GM21825 (cell line): ENCODE data around the gene RRAGC.
"Not testable (repeated sequence)": the region's sequence is repeated elsewhere in the genome, so short reads cannot be mapped to it uniquely, and the experiment has no call there.

ENCODE experiments used
- ATAC-seq: cut with Tn5 transposase; IDR thresholded peaks from one replicate; pipeline ENCODE4 v1.9.1; 2021; ENCODE audit warnings: mild to moderate bottlenecking, moderate library complexity; ENCODE audit not compliant: unreplicated experiment

RRAGC gene

DNA sequence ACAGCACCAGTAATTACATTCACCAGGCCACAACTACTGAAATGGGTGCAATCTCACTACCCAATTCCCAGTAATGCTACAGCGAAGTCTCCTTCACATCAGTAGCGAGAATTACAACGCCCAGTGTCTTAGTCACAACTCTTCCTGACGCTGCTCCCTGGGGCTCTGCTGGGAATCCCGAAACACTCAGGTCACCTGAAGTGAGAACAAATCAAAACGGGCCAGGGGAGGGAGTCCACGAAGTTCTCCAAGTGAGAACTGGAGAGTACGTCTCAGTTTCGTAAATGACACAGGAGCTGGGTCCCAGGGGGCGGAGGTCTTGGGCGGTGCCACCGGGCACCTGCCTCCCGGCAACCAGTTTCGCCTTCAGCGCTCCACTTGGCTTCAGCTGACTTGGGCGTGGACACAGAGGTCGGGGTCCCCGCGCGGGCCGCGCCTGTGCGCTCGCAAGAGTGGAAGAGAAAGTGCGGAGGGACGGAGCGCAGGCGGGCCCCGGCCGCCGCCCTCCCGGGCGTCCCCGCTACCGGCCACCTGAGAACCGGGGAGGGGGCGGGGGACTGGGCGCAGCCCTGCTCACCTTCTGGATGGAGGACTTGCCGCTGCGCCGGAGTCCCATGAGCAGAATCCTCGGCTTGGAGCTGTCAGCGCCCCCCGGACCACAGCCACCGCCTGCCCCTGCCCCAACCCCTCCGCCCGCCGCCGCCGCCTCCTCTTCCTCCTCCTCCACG lies 575 bp downstream of the RRAGC start:
- peak; percentile 33 for ATAC-seq

DNA sequence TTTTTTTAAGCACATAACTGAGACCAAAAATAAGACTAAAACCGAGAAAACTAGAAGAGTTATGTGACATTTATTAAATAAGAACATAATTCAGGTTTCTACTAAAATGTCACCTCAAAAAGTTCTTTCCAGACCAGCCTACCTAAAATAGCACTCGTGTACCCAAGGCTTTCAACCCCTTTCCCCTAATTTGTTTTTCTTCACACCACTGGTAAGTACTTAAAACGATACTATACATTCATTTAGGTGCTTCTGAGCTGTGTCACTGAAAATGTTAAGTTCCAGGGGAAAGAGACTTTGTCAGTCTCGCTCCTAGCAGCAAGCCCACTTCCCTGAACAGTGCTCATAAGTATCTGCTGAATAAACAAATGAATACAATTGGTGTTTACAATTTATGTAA lies 6.8 kb downstream of the RRAGC start:
- no peak for ATAC-seq

DNA sequence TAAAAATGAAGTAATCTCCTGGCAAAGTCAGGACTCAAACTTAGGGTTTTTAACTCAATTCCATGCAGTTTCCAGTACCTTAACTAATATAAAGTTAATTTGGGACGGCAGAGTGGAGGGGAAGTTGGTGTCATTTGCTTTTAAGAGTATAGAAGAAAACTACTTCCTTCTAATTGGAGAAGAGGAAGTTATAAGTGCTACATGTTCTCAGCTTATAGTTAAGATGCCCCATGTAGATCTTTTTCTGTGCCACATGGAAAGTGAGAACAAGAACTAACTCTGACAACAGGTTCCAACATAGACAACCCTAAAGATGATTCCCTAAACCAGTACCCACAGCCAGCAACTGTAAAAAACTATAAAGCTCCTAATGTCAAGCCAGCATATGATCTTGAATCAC lies 11.5 kb downstream of the RRAGC start:
- ATAC-seq, result no peak

DNA sequence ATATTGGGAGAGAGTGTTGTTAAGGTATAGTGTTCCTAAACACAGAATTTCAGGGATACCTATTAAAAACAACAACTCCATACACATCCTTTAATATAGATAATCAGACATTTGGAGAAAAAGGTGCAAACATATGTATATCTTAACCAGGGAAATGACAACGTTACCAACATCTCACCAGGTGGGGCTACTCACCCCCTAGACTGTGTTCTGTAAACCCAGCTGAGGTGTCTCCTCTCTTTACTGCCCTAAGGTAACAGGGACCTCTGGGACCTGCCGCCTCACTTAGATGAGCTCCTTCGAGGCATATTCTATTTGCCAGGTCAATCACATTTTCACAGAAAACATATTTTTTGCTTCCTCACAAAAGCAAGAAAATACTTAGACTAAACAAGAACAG lies 13.4 kb downstream of the RRAGC start:
- no peak for ATAC-seq

DNA sequence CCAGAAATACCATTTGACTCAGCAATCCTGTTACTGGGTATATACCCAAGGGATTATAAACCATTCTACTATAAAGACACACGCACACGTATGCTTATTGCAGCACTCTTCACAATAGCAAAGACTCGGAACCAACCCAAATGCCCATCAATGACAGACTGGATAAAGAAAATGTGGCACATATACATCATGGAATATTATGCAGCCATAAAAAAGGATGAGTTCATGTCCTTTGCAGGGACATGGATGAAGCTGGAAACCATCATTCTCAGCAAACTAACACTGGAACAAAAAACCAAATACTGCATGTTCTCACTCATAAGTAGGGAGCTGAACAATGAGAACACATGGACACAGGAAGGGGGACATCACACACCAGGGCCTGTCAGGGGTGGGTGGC lies 14.5 kb downstream of the RRAGC start:
- ATAC-seq, result not testable (repeated sequence)

DNA sequence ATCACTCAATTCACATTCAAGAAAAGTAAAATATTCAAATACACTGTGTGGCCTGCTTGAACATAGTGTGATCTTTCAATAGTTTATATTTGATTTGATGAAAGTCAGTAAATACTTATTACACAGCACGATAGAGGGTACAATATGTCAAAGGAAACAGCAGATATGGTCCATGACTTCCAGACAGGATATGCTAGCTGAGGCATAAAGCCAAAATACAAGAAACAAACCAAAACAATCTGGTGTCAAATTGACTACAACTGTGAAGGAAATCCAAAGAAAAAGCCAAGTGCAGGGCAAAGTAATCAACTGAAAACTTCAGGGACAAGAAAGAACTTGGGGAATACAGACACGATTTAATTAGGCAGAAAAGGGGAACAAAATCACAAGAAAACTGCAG lies 19.3 kb downstream of the RRAGC start:
- no peak for ATAC-seq

DNA sequence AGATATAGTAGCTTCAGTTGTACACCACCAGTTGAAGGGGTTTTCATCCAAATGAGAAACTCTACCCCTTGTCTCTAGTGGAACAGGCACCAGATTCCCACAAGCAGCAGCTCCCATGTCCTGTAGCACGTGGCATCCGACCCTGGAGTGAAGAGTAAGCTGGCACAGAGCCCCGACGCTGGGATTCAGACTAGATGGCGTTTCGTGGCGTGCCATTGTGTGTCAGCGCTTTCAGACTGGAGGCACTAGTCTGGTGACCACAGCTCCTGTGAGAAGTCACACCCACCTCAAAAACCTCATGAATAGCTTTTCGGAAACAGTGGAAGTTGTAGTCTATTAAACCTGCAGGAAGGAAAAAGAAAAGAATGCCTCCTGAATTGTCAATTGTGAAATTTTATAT lies 20.2 kb downstream of the RRAGC start:
- no peak for ATAC-seq

DNA sequence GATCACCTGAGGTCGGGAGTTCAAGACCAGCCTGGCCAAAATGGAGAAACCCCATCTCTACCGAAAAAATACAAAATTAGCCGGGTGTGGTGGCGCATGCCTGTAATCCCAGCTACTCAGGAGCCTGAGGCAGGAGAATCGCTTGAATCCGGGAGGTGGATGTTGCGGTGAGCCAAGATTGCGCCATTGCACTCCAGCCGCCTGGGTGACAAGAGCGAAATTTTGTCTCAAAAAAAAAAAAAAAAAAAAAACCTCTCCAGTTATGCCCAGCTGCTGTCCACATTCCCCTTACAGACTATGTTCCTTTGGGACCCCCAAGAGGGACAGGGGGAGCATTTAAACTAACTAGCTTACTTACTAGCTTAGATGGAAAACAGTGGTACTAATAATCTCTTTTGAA lies 23.3 kb downstream of the RRAGC start:
- ATAC-seq, result not testable (repeated sequence)

DNA sequence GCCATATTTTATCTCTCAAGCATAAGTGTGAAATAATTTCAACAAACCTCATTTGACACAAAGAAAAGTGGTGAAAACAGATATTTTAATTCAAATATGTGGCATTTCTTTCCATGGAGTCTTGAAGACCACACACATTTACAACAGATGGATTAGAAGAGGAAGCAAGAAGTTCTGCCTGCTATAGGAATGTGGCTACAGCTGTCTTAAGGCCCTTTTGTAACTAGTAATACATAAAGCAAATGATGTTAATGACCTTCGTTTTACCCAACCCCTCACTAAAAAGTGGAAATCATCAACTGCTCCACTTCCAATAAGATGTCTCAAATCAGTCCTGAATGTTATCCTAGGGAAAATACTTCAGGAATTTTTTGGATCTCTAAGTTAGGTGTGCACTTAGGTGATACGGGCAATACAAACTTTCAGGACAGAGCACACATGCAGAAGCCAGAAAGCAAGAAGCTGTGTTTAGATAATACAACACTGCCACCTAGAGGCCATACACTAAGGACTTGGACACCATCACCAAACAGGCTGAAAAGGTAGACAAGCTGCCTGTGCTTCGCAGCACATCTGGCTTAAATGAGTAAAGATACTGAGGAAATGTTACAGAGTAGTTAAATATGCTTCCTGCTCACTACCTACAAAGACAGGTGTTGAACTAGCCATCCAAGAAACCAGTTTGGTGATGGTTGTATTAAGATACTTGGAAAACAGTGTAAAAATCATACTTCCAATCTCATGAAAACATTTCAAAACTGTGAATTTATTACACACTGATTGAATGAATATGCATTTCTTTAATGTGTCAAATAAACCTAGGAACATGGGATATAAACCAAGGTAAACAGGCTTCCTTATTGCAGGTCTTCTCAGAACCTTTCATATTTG lies 24.4 kb downstream of the RRAGC start:
- peak; percentile 67 for ATAC-seq

DNA sequence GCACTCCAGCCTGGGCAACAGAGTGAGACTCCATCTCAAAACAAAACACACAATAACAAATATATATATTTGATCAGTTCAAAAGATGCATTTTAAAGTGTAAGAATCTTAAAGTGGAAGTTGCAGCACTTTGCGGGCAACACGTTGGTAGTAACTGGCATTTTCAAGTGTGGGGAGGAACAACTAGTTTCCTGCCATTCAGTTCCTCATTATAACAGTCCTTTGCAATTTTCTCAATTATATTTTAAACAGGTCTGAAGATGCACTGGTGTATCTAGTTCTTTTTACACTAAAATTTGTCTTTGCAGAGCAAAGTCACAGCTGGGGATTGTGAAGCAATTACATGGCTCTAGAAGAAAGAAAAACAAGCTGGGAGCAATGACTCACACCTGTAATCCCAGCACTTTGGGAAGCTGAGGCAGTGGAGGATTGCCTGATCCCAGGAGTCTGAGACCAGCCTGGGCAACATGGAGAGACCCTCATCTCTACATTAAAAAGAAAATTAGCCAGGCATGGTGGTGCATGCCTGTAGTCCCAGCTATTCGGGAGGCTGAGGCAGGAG lies 25.3 kb downstream of the RRAGC start:
- no peak for ATAC-seq

DNA sequence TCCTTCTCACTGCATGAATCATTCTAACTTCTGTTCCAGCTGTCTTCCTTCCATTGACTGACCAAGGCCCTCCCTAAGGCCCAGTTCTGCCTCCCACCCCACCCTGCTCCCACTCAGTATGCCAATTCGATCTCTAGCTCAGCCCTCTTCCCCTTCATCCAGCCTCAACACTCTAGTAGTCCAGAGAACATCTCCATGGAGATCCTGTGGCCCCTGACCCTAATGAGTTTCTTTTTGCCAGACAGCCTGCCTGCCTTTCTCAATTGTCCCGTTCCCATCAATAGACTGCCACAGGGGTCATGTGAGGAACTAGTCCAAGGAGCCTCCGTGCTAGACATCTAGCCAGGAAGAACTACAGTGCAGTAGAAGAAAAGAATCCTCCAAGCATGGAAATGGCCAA lies 26.4 kb downstream of the RRAGC start:
- ATAC-seq, result no peak

DNA sequence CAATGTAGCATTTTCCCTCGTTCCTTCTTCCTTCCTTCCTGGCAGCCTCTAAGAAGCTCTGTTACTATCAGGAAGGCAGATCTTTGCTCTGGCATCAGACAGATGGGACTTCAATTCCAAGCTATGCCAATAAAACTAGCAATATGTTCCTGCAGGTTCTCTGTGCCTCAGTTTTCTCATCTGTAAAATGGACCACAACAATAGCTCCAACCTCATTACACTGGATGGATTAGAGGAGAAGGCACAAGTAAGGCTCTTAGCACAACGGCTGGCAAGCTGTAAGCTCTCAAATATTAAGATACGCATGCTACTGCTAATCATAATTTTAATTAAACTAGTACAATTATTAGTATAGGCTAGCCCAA lies 27.2 kb downstream of the RRAGC start:
- no peak for ATAC-seq

DNA sequence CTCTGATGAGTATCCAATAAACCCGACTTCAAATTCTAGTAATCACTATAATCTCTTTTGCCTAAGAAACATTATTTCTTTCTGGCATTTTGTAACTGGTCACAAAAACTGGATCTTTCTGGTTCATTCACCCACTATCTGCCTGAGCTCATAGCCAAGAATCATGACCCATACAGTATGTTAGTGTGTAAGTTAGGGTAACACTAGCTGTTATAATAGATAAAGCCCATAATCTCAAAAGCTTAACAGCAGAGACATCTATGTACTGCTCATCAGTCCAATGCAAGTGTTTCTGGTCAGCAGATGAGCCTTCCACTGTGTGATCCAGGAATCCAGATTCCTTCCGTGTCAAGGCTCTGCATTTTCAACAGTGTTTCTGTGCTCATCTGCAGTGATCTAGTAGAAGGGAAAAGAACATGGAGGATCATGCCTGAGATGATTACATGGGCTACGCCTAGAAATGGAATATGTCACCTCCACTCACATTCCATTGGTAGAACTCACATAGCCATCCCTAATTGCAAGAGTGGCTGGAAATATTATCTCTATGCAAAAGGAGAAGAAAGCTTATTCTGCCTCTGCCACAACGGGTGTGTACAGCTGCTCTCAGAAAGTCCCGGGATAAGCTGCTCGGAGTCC lies 27.7 kb downstream of the RRAGC start:
- no peak for ATAC-seq

DNA sequence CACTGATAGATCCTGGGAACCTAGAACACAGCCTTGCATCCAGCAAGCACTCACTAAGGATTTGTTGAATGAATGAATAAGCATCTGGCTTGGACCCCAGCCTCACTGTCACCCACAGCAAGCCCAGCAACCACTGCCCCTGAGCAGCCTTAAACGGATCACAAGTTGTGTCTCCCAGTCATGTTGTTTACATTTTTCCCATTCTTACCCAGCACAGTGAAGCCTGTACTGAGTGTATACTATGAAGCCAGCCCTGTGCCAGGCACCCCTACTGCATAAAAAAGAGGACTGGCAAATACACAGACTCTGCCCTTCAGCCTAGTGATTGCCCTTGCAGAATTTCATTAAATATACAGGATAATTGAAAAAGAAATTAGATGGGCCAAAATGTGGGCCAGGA lies 30.2 kb downstream of the RRAGC start:
- ATAC-seq, result no peak

DNA sequence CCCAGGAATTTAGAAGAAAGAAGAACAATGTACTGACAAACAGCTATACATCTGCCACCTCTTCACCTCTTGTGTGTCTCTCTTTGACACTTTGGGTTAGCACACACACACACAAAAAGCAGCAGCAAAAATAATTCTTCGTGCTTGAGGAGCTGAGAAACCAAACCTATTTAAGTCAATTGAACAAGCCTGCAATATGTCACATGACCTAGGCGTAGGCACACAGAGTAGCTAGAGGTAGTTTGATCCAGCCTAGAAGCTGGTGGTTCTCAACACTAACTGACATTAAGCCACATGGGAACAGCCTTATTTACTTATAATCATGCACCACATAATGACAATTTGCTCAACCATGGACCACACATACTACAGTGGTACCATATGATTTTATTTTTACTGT lies 32.3 kb downstream of the RRAGC start:
- no peak for ATAC-seq

DNA sequence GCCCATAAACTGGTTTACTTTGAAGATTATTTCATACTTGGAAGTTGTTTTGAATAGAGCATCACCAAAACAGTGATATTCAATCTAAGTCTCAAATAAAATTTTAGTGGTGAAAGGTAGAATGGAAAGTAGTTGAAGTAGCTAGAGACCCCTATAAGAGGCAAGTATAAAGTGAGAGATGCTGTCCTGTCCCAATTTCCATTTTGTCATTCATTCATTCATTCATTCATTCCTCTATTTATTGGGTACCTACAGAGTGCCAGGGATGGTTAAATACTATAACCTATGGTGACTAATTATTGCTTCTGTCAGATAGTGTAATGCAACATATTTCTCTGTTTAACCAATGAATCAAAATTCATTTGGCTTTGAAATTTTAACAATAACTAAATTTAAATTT lies 32.7 kb downstream of the RRAGC start:
- ATAC-seq, result no peak

DNA sequence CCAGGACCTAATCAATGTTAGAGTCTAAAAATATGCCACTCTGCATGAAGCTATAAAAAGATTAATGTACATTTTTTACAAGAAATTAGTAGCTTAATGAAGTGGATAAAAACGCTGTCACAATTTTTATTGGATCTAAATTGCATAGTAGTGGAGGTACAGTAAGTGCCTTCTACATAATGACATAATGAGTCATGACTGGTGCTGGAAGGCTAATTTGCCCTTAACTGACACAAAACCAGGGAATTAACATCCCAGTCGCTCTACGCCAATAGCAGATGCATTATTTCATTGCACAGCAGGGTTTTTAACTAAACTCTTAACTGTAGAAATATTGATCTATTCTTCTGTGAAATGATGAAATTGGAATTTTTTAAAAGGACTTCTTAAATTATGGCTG lies 33.3 kb downstream of the RRAGC start:
- ATAC-seq, result no peak

DNA sequence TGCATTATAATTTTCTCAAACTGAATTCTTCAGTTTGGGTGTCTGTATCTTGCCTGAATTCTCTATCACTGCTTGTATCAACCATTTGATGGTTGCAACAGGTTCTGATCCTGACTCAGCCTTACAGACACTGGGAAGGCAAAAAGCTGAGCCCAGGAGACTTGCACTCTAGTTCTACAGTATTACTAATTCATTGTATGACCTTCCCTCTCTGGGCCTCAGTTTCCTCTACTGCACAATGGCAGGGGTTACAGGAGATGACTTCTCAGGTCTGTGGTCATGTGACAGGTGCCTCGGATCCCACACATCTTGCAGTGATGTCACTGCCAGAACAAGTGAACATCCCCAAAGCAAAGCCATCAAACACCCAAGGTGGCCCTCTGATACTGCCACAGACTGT lies 38.7 kb downstream of the RRAGC start:
- ATAC-seq, result no peak

DNA sequence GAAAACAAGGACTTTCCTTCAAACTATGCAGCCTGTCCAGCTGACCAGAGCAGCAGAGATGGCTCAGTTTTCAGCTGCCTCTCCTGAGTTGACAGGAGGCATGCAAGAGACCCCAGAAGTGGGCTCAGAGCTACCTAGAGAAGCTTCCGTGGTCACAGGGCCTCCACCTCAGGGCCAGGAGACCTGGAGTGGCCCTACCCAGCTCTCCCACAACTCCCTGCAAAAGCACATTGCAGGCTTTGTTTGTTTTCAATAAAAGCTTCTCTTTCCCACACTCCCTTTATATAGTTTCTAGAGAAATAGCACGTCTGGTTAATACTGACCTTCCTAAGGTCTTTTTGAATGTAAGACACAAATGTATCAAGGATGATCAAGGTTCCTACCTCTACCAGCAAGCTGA lies 40.1 kb downstream of the RRAGC start:
- no peak for ATAC-seq

DNA sequence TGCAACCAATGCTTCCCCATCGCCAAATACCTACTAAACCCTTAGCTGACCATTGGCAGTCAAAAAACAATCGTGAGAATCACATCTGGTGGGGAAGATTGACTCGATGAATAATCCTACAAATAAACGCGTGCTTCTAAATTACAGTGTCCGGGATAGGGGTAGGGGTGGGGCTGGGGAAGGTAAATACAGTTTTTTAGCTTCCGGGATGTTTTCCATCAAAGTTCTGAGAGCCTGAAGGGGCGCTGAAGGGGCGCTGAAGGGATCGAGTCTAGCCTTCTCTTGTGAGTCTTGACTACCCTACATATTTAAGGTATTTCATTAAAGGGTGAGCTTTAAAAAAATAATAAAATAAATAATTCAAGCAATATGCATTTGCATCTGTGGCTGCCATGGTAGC lies 40.5 kb downstream of the RRAGC start:
- ATAC-seq, result no peak

DNA sequence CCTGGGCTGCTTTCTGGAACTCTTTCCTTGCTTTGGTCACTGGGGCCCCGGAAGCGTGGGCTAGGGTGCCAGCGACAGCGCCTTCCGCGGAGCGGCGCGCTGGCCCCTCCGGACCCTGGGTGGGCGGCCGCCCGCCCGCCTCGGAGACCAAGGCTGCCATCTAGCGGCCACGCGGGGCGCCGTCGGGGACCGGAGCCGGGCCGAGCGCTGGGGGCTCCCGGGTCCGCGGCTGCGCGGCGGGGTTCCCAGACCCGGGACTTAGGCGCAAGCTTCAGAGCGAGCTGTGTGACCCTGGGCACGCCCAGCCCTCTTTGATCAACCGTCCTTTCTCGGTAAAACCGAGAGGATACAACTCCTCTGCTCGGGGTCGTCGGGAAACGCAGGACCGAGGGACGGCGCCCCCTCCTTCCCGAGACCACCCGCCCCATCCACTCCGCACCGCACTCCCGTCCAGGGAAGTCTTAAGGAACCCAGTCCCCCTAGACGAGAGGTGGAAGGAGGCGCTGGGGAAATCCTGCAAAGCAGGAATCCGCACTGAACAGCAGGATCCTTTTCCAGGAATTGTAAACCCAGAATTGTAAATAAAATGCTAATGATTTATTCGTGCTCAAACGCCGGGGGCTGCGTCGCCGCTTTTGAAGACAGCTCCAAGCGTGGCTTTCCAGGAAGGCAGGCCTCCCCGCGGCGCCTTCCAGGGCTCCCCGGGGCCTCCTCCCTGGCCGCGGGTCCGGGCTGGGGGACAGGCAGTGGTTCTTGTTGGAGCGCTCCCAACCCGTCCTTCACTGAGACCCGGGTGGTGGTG lies 41.2 kb downstream of the RRAGC start:
- ATAC-seq, result no peak
